Breast epithelium (tissue), 4 donors: ENCODE data around the gene WT1. TPM values are rescaled to one million over a fixed set of nuclear protein-coding genes. Genes with fewer than 3 reads are reported as not detected.

Experiments
- DNase-seq, 2 donors: peaks; one replicate each; pipeline ENCODE4 v3.0.0-alpha.2; 2019; ENCODE audit warnings: low spot score in 2 of 2
- H3K27ac ChIP-seq, 2 donors: fragments of 200-600 bp; sonication (generic) in 1 of 2; one replicate each; pipeline ENCODE4 v1.5.1; 2016 to 2019; ENCODE audit warnings: mild to moderate bottlenecking in 1 of 2
- H3K27me3 ChIP-seq, 2 donors: fragments of 200-600 bp; sonication (generic) in 1 of 2; one replicate each; pipeline versions ENCODE4 v1.5.1 to v1.6.0; 2017 to 2019; ENCODE audit warnings: control low read depth in 1 of 2, mild to moderate bottlenecking in 1 of 2
- H3K36me3 ChIP-seq: fragments of 200-600 bp; one replicate; pipeline ENCODE4 v1.5.1; 2019
- H3K4me1 ChIP-seq, 2 donors: fragments of 200-600 bp; sonication (generic); one replicate each; pipeline ENCODE4 v1.5.1; 2016 to 2019; ENCODE audit warnings: control low read depth in 1 of 2
- H3K4me3 ChIP-seq, 3 donors: fragments of 200-600 bp; sonication (generic); 1 replicate in 2 of 3; 2 replicates in 1 of 3; pipeline ENCODE4 v1.5.1; 2016 to 2019; ENCODE audit warnings: mild to moderate bottlenecking in 3 of 3, moderate library complexity in 2 of 3
- H3K9me3 ChIP-seq, 2 donors: fragments of 200-600 bp; sonication (generic) in 1 of 2; one replicate each; pipeline ENCODE4 v1.5.1; 2016 to 2019; ENCODE audit warnings: control low read depth in 1 of 2
- CTCF ChIP-seq, 3 donors: fragments of 450-650 bp; IDR thresholded peaks; one replicate each; pipeline ENCODE4 v1.5.1; 2016 to 2017; ENCODE audit warnings: antibody characterized with exemption in 3 of 3, mild to moderate bottlenecking in 3 of 3, moderate library complexity in 3 of 3
- POLR2A ChIP-seq: fragments of 450-650 bp; IDR thresholded peaks from one replicate; pipeline ENCODE4 v1.6.1; 2016; ENCODE audit warnings: antibody characterized with exemption, mild to moderate bottlenecking, moderate library complexity
- POLR2AphosphoS5 ChIP-seq, 3 donors: sonication (generic); formaldehyde crosslinking; IDR thresholded peaks; one replicate each; pipeline ENCODE4 v1.6.1; 2017; ENCODE audit warnings: antibody characterized with exemption in 3 of 3
- intact Hi-C: fragments of 100-400 bp; cut with DNase I; formaldehyde crosslinking; loops from one replicate; pipeline ENCODE4 v1.15.1; 2023; ENCODE audit warnings: low total_unique reads
- total RNA-seq, 3 donors: library from RNA; depleted of rRNA; stranded (reverse); fragments of >200 nt; gene quantifications; one replicate each; pipeline ENCODE4 v1.1.0, GENCODE V29; 2016

WT1 gene
- total RNA-seq, 3 donors from 2014 or later, result 0.66 to 11.6 TPM; not detected in 1

- Histone ChIP-seq H3K4me1 (no peaks in the 10 kb centered on the region), H3K36me3 (no peaks in the 10 kb centered on the region), H3K27me3 (no peaks in the 10 kb centered on the region), H3K9me3 (no peaks in the 10 kb centered on the region), H3K4me3 (no peak overlapping the region), H3K27ac (no peak overlapping the region)
- intact Hi-C loops, result no loop called here
- DNase-seq, result no peak
- no peak for TF ChIP-seq POLR2AphosphoS5 (IDR thresholded peaks at IDR 0.05)
- TF ChIP-seq CTCF (IDR thresholded peaks at IDR 0.05), result no peak
- TF ChIP-seq POLR2A, result no peak
These were observed 39.0 kb downstream of the WT1 start for GRCh38 chr11:32396331-32396730.

GRCh38 chr11:32395127-32395526 is 40.2 kb downstream of the WT1 start:
- Histone ChIP-seq H3K9me3 (no peaks in the 10 kb centered on the region), H3K27ac (no peak overlapping the region), H3K4me1 (no peaks in the 10 kb centered on the region), H3K4me3 (no peak overlapping the region), H3K27me3 (no peaks in the 10 kb centered on the region), H3K36me3 (no peaks in the 10 kb centered on the region)
- DNase-seq, result no peak
- no peak for TF ChIP-seq CTCF (IDR thresholded peaks at IDR 0.05)
- no peak for TF ChIP-seq POLR2A
- intact Hi-C loops, result no loop called here

- intact Hi-C loops, result loop anchor here (5.0 kb wide), 1 partner anchor 321 kb away; no protein-coding TSS in a partner anchor
- DNase-seq, result no peak
- TF ChIP-seq POLR2A (no peak), CTCF (IDR thresholded peaks at IDR 0.05) (no peak), POLR2AphosphoS5 (IDR thresholded peaks at IDR 0.05) (no peak)
- Histone ChIP-seq H3K27me3 (no peaks in the 10 kb centered on the region), H3K4me1 (no peaks in the 10 kb centered on the region), H3K36me3 (no peaks in the 10 kb centered on the region), H3K4me3 (no peak overlapping the region), H3K9me3 (no peaks in the 10 kb centered on the region), H3K27ac (no peak overlapping the region)
These were observed 42.5 kb downstream of the WT1 start for GRCh38 chr11:32392840-32393239.

- Histone ChIP-seq H3K4me1 (no peaks in the 10 kb centered on the region), H3K9me3 (no peaks in the 10 kb centered on the region), H3K27ac (no peak overlapping the region), H3K4me3 (no peak overlapping the region), H3K27me3 (no peaks in the 10 kb centered on the region), H3K36me3 (no peaks in the 10 kb centered on the region)
- intact Hi-C loops, result loop anchor here (5.0 kb wide), 1 partner anchor 320 kb away; no protein-coding TSS in a partner anchor
- no peak for DNase-seq
- no peak for TF ChIP-seq POLR2A
These were observed 43.3 kb downstream of the WT1 start for GRCh38 chr11:32391956-32392553.

GRCh38 chr11:32391479-32391878 is 43.9 kb downstream of the WT1 start:
- Histone ChIP-seq H3K4me3 (no peak overlapping the region), H3K9me3 (no peaks in the 10 kb centered on the region), H3K27me3 (no peaks in the 10 kb centered on the region), H3K27ac (no peak overlapping the region), H3K36me3 (no peaks in the 10 kb centered on the region), H3K4me1 (no peaks in the 10 kb centered on the region)
- no peak for TF ChIP-seq POLR2AphosphoS5 (IDR thresholded peaks at IDR 0.05)
- TF ChIP-seq CTCF (IDR thresholded peaks at IDR 0.05), result no peak
- TF ChIP-seq POLR2A, result no peak
- no peak for DNase-seq
- intact Hi-C loops, result loop anchor here (5.0 kb wide), 1 partner anchor 319 kb away; no protein-coding TSS in a partner anchor

GRCh38 chr11:32390712-32391111 is 44.6 kb downstream of the WT1 start:
- Histone ChIP-seq H3K4me1 (no peaks in the 10 kb centered on the region), H3K27ac (no peak overlapping the region), H3K9me3 (no peaks in the 10 kb centered on the region), H3K4me3 (no peak overlapping the region), H3K27me3 (no peaks in the 10 kb centered on the region), H3K36me3 (no peaks in the 10 kb centered on the region)
- TF ChIP-seq POLR2AphosphoS5 (IDR thresholded peaks at IDR 0.05), result no peak
- no peak for TF ChIP-seq POLR2A
- TF ChIP-seq CTCF (IDR thresholded peaks at IDR 0.05), result no peak
- DNase-seq, result no peak
- intact Hi-C loops, result loop anchor here (5.0 kb wide), 1 partner anchor 318 kb away; no protein-coding TSS in a partner anchor
